ENCODE measurements around the gene PIAS1.
"Not testable (repeated sequence)": the region's sequence is repeated elsewhere in the genome, so short reads cannot be mapped to it uniquely, and the experiment has no call there.

The PIAS1 gene

GRCh38 chr15:68232449-68232848 lies 178.3 kb downstream of the PIAS1 start:
- no peak for DNase-seq (ENCODE audit: low read depth)
- no peak for TF ChIP-seq CTCF (conservative IDR thresholded peaks at IDR 0.05; ENCODE audit: low read depth, low read length)
- H3K4me3 ChIP-seq (ENCODE audit: low read length), result no peak overlapping the region

- TF ChIP-seq CTCF (conservative IDR thresholded peaks at IDR 0.05; ENCODE audit: low read depth, low read length), result no peak
- DNase-seq (ENCODE audit: low read depth), result no peak
- no peak overlapping the region for H3K4me3 ChIP-seq (ENCODE audit: low read length)
Observed at GRCh38 chr15:68232937-68233336, 178.8 kb downstream of the PIAS1 start.

GRCh38 chr15:68234060-68234459 lies 179.9 kb downstream of the PIAS1 start:
- H3K4me3 ChIP-seq (ENCODE audit: low read length), result no peak overlapping the region
- DNase-seq (ENCODE audit: low read depth), result no peak
- no peak for TF ChIP-seq CTCF (conservative IDR thresholded peaks at IDR 0.05; ENCODE audit: low read depth, low read length)

GRCh38 chr15:68234520-68234919 lies 180.4 kb downstream of the PIAS1 start:
- H3K4me3 ChIP-seq (ENCODE audit: low read length); DNase-seq (ENCODE audit: low read depth): not testable (repeated sequence)

GRCh38 chr15:68235022-68235421 lies 180.9 kb downstream of the PIAS1 start:
- no peak overlapping the region for H3K4me3 ChIP-seq (ENCODE audit: low read length)
- no peak for DNase-seq (ENCODE audit: low read depth)
- TF ChIP-seq CTCF (conservative IDR thresholded peaks at IDR 0.05; ENCODE audit: low read depth, low read length), result no peak

- no peak for TF ChIP-seq CTCF (conservative IDR thresholded peaks at IDR 0.05; ENCODE audit: low read depth, low read length)
- no peak for DNase-seq (ENCODE audit: low read depth)
- no peak overlapping the region for H3K4me3 ChIP-seq (ENCODE audit: low read length)
Observed at GRCh38 chr15:68239025-68239424, 184.9 kb downstream of the PIAS1 start.

- no peak for DNase-seq (ENCODE audit: low read depth)
- no peak for TF ChIP-seq CTCF (conservative IDR thresholded peaks at IDR 0.05; ENCODE audit: low read depth, low read length)
Observed at GRCh38 chr15:68241088-68241935, 187.2 kb downstream of the PIAS1 start.

More at GRCh38 chr15:68241088-68241935, 187.2 kb downstream of the PIAS1 start:
- H3K4me3 ChIP-seq (ENCODE audit: low read length), result no peak overlapping the region
